K562 (cell line): Measurements from ENCODE around the gene ARHGAP26. TPM values are rescaled to one million over a fixed set of nuclear protein-coding genes. Genes with fewer than 3 reads are reported as not detected.

Source experiments
- ATAC-seq: fragments of 200-7000 bp; cut with Tn5 transposase; 3 replicates; pipeline ENCODE4 v1.9.1; 2020; ENCODE audit warnings: moderate library complexity
- BruUV-seq: library from RNA; stranded (reverse); fragments of 400-500 nt; replicated peaks from 2 replicates; lab custom pipeline; 2021; lab: Mats Ljungman, UMichigan
- CTCF ChIA-PET: fragments of 300-600 bp; formaldehyde crosslinking; extraction: SDS; loops from one replicate; lab custom pipeline; 2021; ENCODE audit warnings: low intra/inter-chr PET ratio; lab: Yijun Ruan, JAX
- POLR2A ChIA-PET: fragments of 300-600, 350-650 bp; sonication (Branson Sonifier 250); formaldehyde crosslinking; extraction: SDS; loops from one replicate; lab custom pipeline; 2021; ENCODE audit warnings: antibody characterized with exemption, inconsistent platforms; lab: Yijun Ruan, JAX
- DNase-seq, 4 experiments: peaks; one replicate each; pipeline versions ENCODE4 v3.0.0 to v3.0.0-alpha.2; 2011 to 2018; ENCODE audit warnings: low spot score in 3 of 4, mixed read lengths in 3 of 4; ENCODE audit errors: extremely low read depth in 1 of 4
- FAIRE-seq: peaks from 2 replicates; lab custom pipeline; 2011; peaks lifted over from hg19 to GRCh38; lab: Jason Lieb, UNC
- H2AFZ ChIP-seq: 2 replicates; pipeline ENCODE4 v1.6.0; 2011; ENCODE audit warnings: low read depth, low read length, control low read depth, inconsistent platforms
- H3K27ac ChIP-seq: fragments of 200-600 bp; 3 replicates; pipeline ENCODE4 v1.8.0; 2011; ENCODE audit warnings: low read depth, mild to moderate bottlenecking, control low read depth, inconsistent platforms, low read length, moderate library complexity, mixed read lengths; ENCODE audit errors: extremely low read depth
- H3K27me3 ChIP-seq, 2 experiments: fragments of 300-600 bp in 1 of 2; 2 replicates in 1 of 2; 3 replicates in 1 of 2; pipeline versions ENCODE4 v1.6.0 to v1.8.0; 2011; ENCODE audit warnings: inconsistent platforms in 2 of 2, low read length in 2 of 2, mild to moderate bottlenecking in 1 of 2, mixed read lengths in 1 of 2, moderate library complexity in 1 of 2; ENCODE audit not compliant: control insufficient read depth in 2 of 2, insufficient read depth in 2 of 2
- H3K36me3 ChIP-seq: fragments of 300-600 bp; 3 replicates; pipeline ENCODE4 v1.8.0; 2011; ENCODE audit warnings: mild to moderate bottlenecking, low read length, inconsistent platforms; ENCODE audit not compliant: control insufficient read depth, insufficient read depth
- H3K4me1 ChIP-seq, 2 experiments: fragments of 200-600 bp in 1 of 2; replicated peaks in 1 of 2; 2 replicates in 1 of 2; 3 replicates in 1 of 2; pipeline versions ENCODE4 v1.5.1 to v1.8.0; 2011; ENCODE audit warnings: inconsistent platforms in 2 of 2, low read length in 2 of 2, mild to moderate bottlenecking in 1 of 2, mixed read lengths in 1 of 2, moderate library complexity in 1 of 2; ENCODE audit not compliant: control insufficient read depth in 2 of 2, insufficient read depth in 2 of 2
- H3K4me2 ChIP-seq: 2 replicates; pipeline ENCODE4 v1.6.1; 2011; ENCODE audit warnings: low read length, control low read depth, inconsistent platforms, mixed read lengths; ENCODE audit not compliant: insufficient read depth
- H3K4me3 ChIP-seq: fragments of 200-600 bp; sonication (generic), shearing (Covaris generic); 2 replicates; pipeline ENCODE4 v1.5.1; 2016; ENCODE audit warnings: control low read depth, inconsistent platforms
- H3K79me2 ChIP-seq: fragments of 200-600 bp; 3 replicates; pipeline ENCODE4 v1.8.0; 2011; ENCODE audit warnings: low read length, inconsistent platforms; ENCODE audit not compliant: control insufficient read depth, insufficient read depth
- H3K9ac ChIP-seq, 2 experiments: 2 replicates each; pipeline versions ENCODE4 v1.6.0 to v1.6.1; 2011; ENCODE audit warnings: low read depth in 2 of 2, low read length in 2 of 2, control low read depth in 1 of 2, inconsistent platforms in 1 of 2, mild to moderate bottlenecking in 1 of 2, mixed read lengths in 1 of 2; ENCODE audit not compliant: insufficient read depth in 1 of 2
- H3K9me1 ChIP-seq: one replicate; pipeline ENCODE4 v1.6.0; 2011; ENCODE audit warnings: inconsistent platforms, mild to moderate bottlenecking, low read length, moderate library complexity; ENCODE audit not compliant: control insufficient read depth, insufficient read depth
- H3K9me3 ChIP-seq: replicated peaks from 2 replicates; pipeline ENCODE4 v1.5.1; 2011; ENCODE audit warnings: low read depth, low read length, inconsistent platforms; ENCODE audit not compliant: control insufficient read depth, insufficient read depth
- H4K20me1 ChIP-seq: replicated peaks from 2 replicates; pipeline ENCODE4 v1.6.1; 2011; ENCODE audit warnings: low read length, inconsistent platforms, mixed read lengths; ENCODE audit not compliant: control insufficient read depth, insufficient read depth
- KAT2B ChIP-seq: IDR thresholded peaks from one replicate; pipeline ENCODE4 v1.6.1; 2012; ENCODE audit warnings: low read depth, mild to moderate bottlenecking, control low read depth, inconsistent platforms, low read length, moderate library complexity
- MAZ ChIP-seq, 2 experiments: fragments of 450-650 bp in 1 of 2; sonication (generic) in 1 of 2; formaldehyde crosslinking; IDR thresholded peaks in 1 of 2; conservative IDR thresholded peaks in 1 of 2; 2 replicates each; pipeline versions ENCODE4 v1.4.0 to v1.5.0; 2020; ENCODE audit warnings: mild to moderate bottlenecking in 1 of 2, missing genetic modification reagents in 1 of 2
- ZBTB1 ChIP-seq: sonication (generic); formaldehyde crosslinking; IDR thresholded peaks from 2 replicates; pipeline ENCODE4 v1.8.1; 2023; ENCODE audit warnings: missing genetic modification reagents, low read depth, mild to moderate bottlenecking, borderline replicate concordance
- ZC3H8 ChIP-seq: fragments of 450-650 bp; IDR thresholded peaks from 2 replicates; pipeline ENCODE4 v1.6.1; 2017
- ZNF165 ChIP-seq: fragments of 250-450 bp; sonication (Bioruptor Pico); IDR thresholded peaks from 2 replicates; pipeline ENCODE4 v1.4.0; 2020; ENCODE audit warnings: borderline replicate concordance
- ZNF174 ChIP-seq: fragments of 250-450 bp; sonication (Bioruptor Pico); IDR thresholded peaks from 2 replicates; pipeline ENCODE4 v1.4.0; 2020; ENCODE audit warnings: mild to moderate bottlenecking
- ZNF561 ChIP-seq: fragments of 450-650 bp; formaldehyde crosslinking; conservative IDR thresholded peaks from 2 replicates; pipeline ENCODE4 v1.4.0; 2020; ENCODE audit warnings: mild to moderate bottlenecking, moderate library complexity
- ZZZ3 ChIP-seq: fragments of 450-650 bp; IDR thresholded peaks from 2 replicates; pipeline ENCODE4 v1.6.1; 2016; ENCODE audit warnings: antibody characterized with exemption, mild to moderate bottlenecking, moderate library complexity
- WGBS: fragments of 100-300 bp; shearing (Covaris generic); methylation state at CpG from one replicate; pipeline ENCODE4 v1.1.6; 2016; ENCODE audit warnings: low coverage, mixed read lengths; ENCODE audit not compliant: insufficient coverage; ENCODE audit errors: missing lambda C conversion rate; 5-methylcytosine and 5-hydroxymethylcytosine counted together
- in situ Hi-C: fragments of 300-500 bp; cut with MboI; formaldehyde crosslinking; loops from 4 replicates; pipeline ENCODE4 v1.15.0; 2018; ENCODE audit warnings: inconsistent platforms, mixed read lengths
- intact Hi-C: fragments of 100-400 bp; cut with micrococcal nuclease; formaldehyde crosslinking; loops from 2 replicates; pipeline ENCODE4 v1.14.2; 2022
- polyA plus RNA-seq, 8 experiments: library from polyadenylated mRNA; depleted of rRNA in 4 of 8; stranded (reverse) in 5 of 8; unstranded in 3 of 8; fragments of >200 nt; fragmentation: Nextera tagmentation in 2 of 8; fragmentation: Illumina TruSeq in 1 of 8; extraction: Ambion mirVana in 2 of 8; extraction: Trizol in 1 of 8; gene quantifications; 2 replicates each; pipeline versions ENCODE4 v1.2.1 to v1.2.3, GENCODE V29; 2011 to 2014; ENCODE audit warnings: inconsistent platforms in 1 of 8, missing spikeins in 1 of 8
- total RNA-seq, 7 experiments: library from RNA; depleted of rRNA in 6 of 7; stranded (reverse); fragments of >200 nt in 6 of 7; fragmentation: Illumina TruSeq in 2 of 7; extraction: Trizol in 2 of 7; gene quantifications; 2 replicates each; pipeline versions ENCODE4 v1.2.1 to v1.2.3, GENCODE V29; 2011 to 2021; ENCODE audit warnings: low replicate concordance in 1 of 7

Gene ARHGAP26
- total and polyA plus RNA-seq, 9 of the 15 experiments (the other 6 are each of a cell fraction or from before 2014, with no cell fraction given), result 0.13 to 1.1 (median 0.55) TPM

GRCh38 chr5:142849466-142849865 is 79.3 kb downstream of the ARHGAP26 start:
- BruUV-seq, result no TSS peak
- in situ Hi-C loops, result no loop called here
- Histone ChIP-seq H3K4me3 (no peak overlapping the region), H3K9ac (no peak overlapping the region), H3K4me2 (no peak overlapping the region), H3K27me3 (no peaks in the 10 kb centered on the region; a peak in 1 of 5 replicates)
- no peak for FAIRE-seq
- DNase-seq, result no peak
- TF ChIP-seq ZC3H8 (no peak), ZNF174 (no peak), ZNF561 (no peak), KAT2B (no peak), ZBTB1 (CRISPR knock-in tag) (no peak), MAZ (CRISPR knock-in tag; conservative IDR thresholded peaks at IDR 0.05 in 1 of 2, IDR thresholded peaks at IDR 0.05 in 1 of 2) (no peak), ZZZ3 (no peak), ZNF165 (CRISPR knock-in tag) (no peak)
- TF ChIP-seq, all 486 proteins: peak for 0
- H3K36me3 ChIP-seq, result no peaks in the 10 kb centered on the region
- 19% methylated on average over 3 of the region's 3 CpGs for WGBS
- no peak for ATAC-seq
- peaks cover 4% of the 10 kb centered on the region for H3K9me1 ChIP-seq
- H3K27ac ChIP-seq, result no peak overlapping the region
- H3K9me3 ChIP-seq, result no peaks in the 10 kb centered on the region
- intact Hi-C loops, result no loop called here
- H3K79me2 ChIP-seq, result no peaks in the 10 kb centered on the region
- ChIA-PET CTCF (no interaction called here), POLR2A (no interaction called here)
- peak overlapping the region; percentile 40; the same call in 1 of the 2 replicates for H2AFZ ChIP-seq
- peaks cover 0 to 24% of the 10 kb centered on the region in 2 experiments; a peak in 3 of 5 replicates for H3K4me1 ChIP-seq
- no peaks in the 10 kb centered on the region for H4K20me1 ChIP-seq
